ENCODE measurements around the gene CAPG. TPM values are rescaled to one million over a fixed set of nuclear protein-coding genes. Genes with fewer than 3 reads are reported as not detected.

CAPG gene
- total RNA-seq, 6 experiments from 2014 or later = 3.3 to 17.4 (median 9.9) TPM

GRCh38 chr2:85380048-85380447 is 30.1 kb downstream of the CAPG start:
- Histone ChIP-seq H3K9me3 (no peaks in the 10 kb centered on the region), H3K27me3 (no peaks in the 10 kb centered on the region), H3K4me1 (peaks cover 0 to 5% (median 0%) of the 10 kb centered on the region in 4 donors), H3K27ac (no peak overlapping the region), H3K4me3 (no peak overlapping the region), H3K36me3 (peaks cover 0 to 29% (median 3%) of the 10 kb centered on the region in 4 donors)
- TF ChIP-seq CTCF (IDR thresholded peaks at IDR 0.05) = no peak
- no peak for TF ChIP-seq POLR2A (IDR thresholded peaks at IDR 0.05)
- 77% methylated on average over 1 of the region's 1 CpG for WGBS (ENCODE audit: insufficient coverage, low coverage, low lambda C conversion rate, missing lambda C conversion rate)
- intact Hi-C loops (cut with DNase I) = no loop called here
- DNase-seq (no peak), ATAC-seq (no peak)

GRCh38 chr2:85378257-85378656 is 31.9 kb downstream of the CAPG start:
- no peaks in the 10 kb centered on the region for H3K9me3 ChIP-seq
- H3K4me3 ChIP-seq = no peak overlapping the region
- peaks cover 0 to 5% (median 0%) of the 10 kb centered on the region in 4 donors for H3K4me1 ChIP-seq
- no peak for TF ChIP-seq POLR2A (IDR thresholded peaks at IDR 0.05)
- TF ChIP-seq CTCF (IDR thresholded peaks at IDR 0.05) = no peak
- intact Hi-C loops (cut with DNase I) = no loop called here
- 91% methylated on average over 5 of the region's 5 CpGs for WGBS (ENCODE audit: insufficient coverage, low coverage, low lambda C conversion rate, missing lambda C conversion rate)
- peaks cover 0 to 29% (median 3%) of the 10 kb centered on the region in 4 donors for H3K36me3 ChIP-seq
- no peak overlapping the region for H3K27ac ChIP-seq
- H3K27me3 ChIP-seq = no peaks in the 10 kb centered on the region
- ATAC-seq (no peak), DNase-seq (no peak)

- TF ChIP-seq CTCF (IDR thresholded peaks at IDR 0.05) (no peak), POLR2A (IDR thresholded peaks at IDR 0.05) (no peak)
- ATAC-seq = no peak
- no peaks in the 10 kb centered on the region for H3K4me1 ChIP-seq
- H3K36me3 ChIP-seq = peaks cover 0 to 29% (median 3%) of the 10 kb centered on the region in 4 donors
- no peak overlapping the region for H3K4me3 ChIP-seq
- intact Hi-C loops (cut with DNase I) = no loop called here
- H3K27ac ChIP-seq = no peak overlapping the region
- no peaks in the 10 kb centered on the region for H3K27me3 ChIP-seq
- no peaks in the 10 kb centered on the region for H3K9me3 ChIP-seq
- peak in 1 of 3 donors; percentile 26 for DNase-seq
- 93% methylated on average over 9 of the region's 11 CpGs for WGBS (ENCODE audit: insufficient coverage, low coverage, low lambda C conversion rate, missing lambda C conversion rate)
These were observed 33.1 kb downstream of the CAPG start for GRCh38 chr2:85377083-85377482.

GRCh38 chr2:85376291-85377065 is 33.7 kb downstream of the CAPG start:
- 84% methylated on average over 2 of the region's 5 CpGs for WGBS (ENCODE audit: insufficient coverage, low coverage, low lambda C conversion rate, missing lambda C conversion rate)
- DNase-seq = peak in 1 of 3 donors; percentile 19
- Histone ChIP-seq H3K4me3 (no peak overlapping the region), H3K4me1 (no peaks in the 10 kb centered on the region), H3K27me3 (no peaks in the 10 kb centered on the region), H3K36me3 (peaks cover 0 to 29% (median 3%) of the 10 kb centered on the region in 4 donors), H3K27ac (no peak overlapping the region), H3K9me3 (no peaks in the 10 kb centered on the region)
- TF ChIP-seq CTCF (IDR thresholded peaks at IDR 0.05) = no peak
- TF ChIP-seq POLR2A (IDR thresholded peaks at IDR 0.05) = no peak
- ATAC-seq = no peak
- intact Hi-C loops (cut with DNase I) = no loop called here

All from right lobe of liver (tissue), 6 donors.